OCI-LY1 (cell line): ENCODE measurements around the gene NUP54.

Experiments
- H2AFZ ChIP-seq: fragments of 200-600 bp; sonication (generic), shearing (Covaris generic); 2 replicates; pipeline ENCODE4 v1.6.0; 2014; ENCODE audit warnings: antibody characterized with exemption, mild to moderate bottlenecking, low read length
- H3F3A ChIP-seq: fragments of 200-600 bp; sonication (generic), shearing (Covaris generic); 2 replicates; pipeline ENCODE4 v1.6.0; 2014; ENCODE audit warnings: mild to moderate bottlenecking, antibody characterized with exemption, low read length, moderate library complexity; ENCODE audit not compliant: insufficient read depth
- H3K27ac ChIP-seq: fragments of 200-600 bp; sonication (generic); 2 replicates; pipeline ENCODE4 v1.5.1; 2014; ENCODE audit warnings: low read length, mixed run types, mild to moderate bottlenecking, low read depth; ENCODE audit not compliant: poor library complexity, severe bottlenecking
- H3K27me3 ChIP-seq: fragments of 200-600 bp; sonication (generic); 2 replicates; pipeline ENCODE4 v1.6.0; 2014; ENCODE audit warnings: antibody characterized with exemption, mild to moderate bottlenecking, low read length, moderate library complexity; ENCODE audit not compliant: insufficient read depth
- H3K36me3 ChIP-seq: fragments of 200-600 bp; sonication (generic); 2 replicates; pipeline ENCODE4 v1.6.1; 2014; ENCODE audit warnings: mild to moderate bottlenecking, antibody characterized with exemption, low read length, moderate library complexity, mixed read lengths; ENCODE audit not compliant: insufficient read depth
- H3K4me1 ChIP-seq: fragments of 200-600 bp; sonication (generic); 2 replicates; pipeline ENCODE4 v1.5.1; 2014; ENCODE audit warnings: mild to moderate bottlenecking, low read length, moderate library complexity; ENCODE audit not compliant: insufficient read depth, severe bottlenecking
- H3K4me2 ChIP-seq: fragments of 200-600 bp; sonication (generic), shearing (Covaris generic); 2 replicates; pipeline ENCODE4 v1.6.1; 2014; ENCODE audit warnings: low read length
- H3K4me3 ChIP-seq: fragments of 200-600 bp; sonication (generic); 2 replicates; pipeline ENCODE4 v1.5.1; 2014; ENCODE audit warnings: low read length, low read depth, mild to moderate bottlenecking, mixed read lengths; ENCODE audit not compliant: poor library complexity, severe bottlenecking
- H3K79me2 ChIP-seq: fragments of 200-600 bp; shearing (Covaris generic); 2 replicates; pipeline ENCODE4 v1.6.1; 2016; ENCODE audit warnings: mixed run types, low read length, mixed read lengths; ENCODE audit not compliant: insufficient read depth
- H3K9ac ChIP-seq: fragments of 200-600 bp; sonication (generic), shearing (Covaris generic); 2 replicates; pipeline ENCODE4 v1.6.1; 2014; ENCODE audit warnings: mild to moderate bottlenecking, low read length, mixed read lengths
- H3K9me2 ChIP-seq: fragments of 200-600 bp; sonication (generic), shearing (Covaris generic); 2 replicates; pipeline ENCODE4 v1.6.1; 2014; ENCODE audit warnings: low read depth, mild to moderate bottlenecking, low read length, mixed read lengths
- H3K9me3 ChIP-seq: fragments of 200-600 bp; shearing (Covaris generic); 2 replicates; pipeline ENCODE4 v1.6.1; 2014; ENCODE audit warnings: low read length, mixed read lengths
- H4K20me1 ChIP-seq: fragments of 200-600 bp; sonication (generic), shearing (Covaris generic); 2 replicates; pipeline ENCODE4 v1.6.0; 2016; ENCODE audit warnings: mild to moderate bottlenecking, low read length; ENCODE audit not compliant: insufficient read depth
- CTCF ChIP-seq: fragments of 200-600 bp; sonication (generic), shearing (Covaris generic); IDR thresholded peaks from 2 replicates; pipeline ENCODE4 v1.5.1; 2017; ENCODE audit warnings: mild to moderate bottlenecking, antibody characterized with exemption, low read length, moderate library complexity, mixed read lengths
- EZH2 ChIP-seq: fragments of 200-600 bp; sonication (generic), shearing (Covaris generic); IDR thresholded peaks from 2 replicates; pipeline ENCODE4 v1.8.0; 2017; ENCODE audit warnings: borderline replicate concordance, mixed run types, mild to moderate bottlenecking, antibody characterized with exemption, low read length, moderate library complexity, mixed read lengths

Gene NUP54

GRCh38 chr4:76168688-76169087 lies 20.5 kb upstream of the NUP54 start:
- H3K4me1 ChIP-seq: no peaks in the 10 kb centered on the region
- no peak overlapping the region for H2AFZ ChIP-seq
- H3K27ac ChIP-seq: no peak overlapping the region
- H3K36me3 ChIP-seq: peaks cover 10% of the 10 kb centered on the region; the same call in 1 of the 2 replicates
- no peaks in the 10 kb centered on the region for H3K27me3 ChIP-seq
- no peaks in the 10 kb centered on the region for H3F3A ChIP-seq
- no peaks in the 10 kb centered on the region for H3K9me2 ChIP-seq
- no peak overlapping the region for H3K4me2 ChIP-seq
- H3K4me3 ChIP-seq: no peak overlapping the region
- no peaks in the 10 kb centered on the region for H3K79me2 ChIP-seq
- no peaks in the 10 kb centered on the region for H4K20me1 ChIP-seq
- TF ChIP-seq CTCF: no peak
- no peak for TF ChIP-seq EZH2
- no peaks in the 10 kb centered on the region for H3K9me3 ChIP-seq
- H3K9ac ChIP-seq: no peak overlapping the region

GRCh38 chr4:76166480-76166879 lies 18.3 kb upstream of the NUP54 start:
- Histone ChIP-seq H3K36me3 (peaks cover 10% of the 10 kb centered on the region; the same call in 1 of the 2 replicates), H3K4me3 (no peak overlapping the region), H3F3A (no peaks in the 10 kb centered on the region), H3K9ac (no peak overlapping the region), H4K20me1 (no peaks in the 10 kb centered on the region), H3K79me2 (no peaks in the 10 kb centered on the region), H2AFZ (no peak overlapping the region), H3K4me1 (no peaks in the 10 kb centered on the region), H3K27me3 (no peaks in the 10 kb centered on the region), H3K4me2 (no peak overlapping the region), H3K9me3 (no peaks in the 10 kb centered on the region), H3K27ac (no peak overlapping the region), H3K9me2 (no peaks in the 10 kb centered on the region)
- TF ChIP-seq EZH2 (no peak), CTCF (no peak)

- Histone ChIP-seq H3K9me2 (no peaks in the 10 kb centered on the region), H3K27ac (no peak overlapping the region), H3K4me3 (no peak overlapping the region), H4K20me1 (no peaks in the 10 kb centered on the region), H3K9me3 (no peaks in the 10 kb centered on the region), H3K9ac (no peak overlapping the region), H3K79me2 (no peaks in the 10 kb centered on the region), H3K4me1 (no peaks in the 10 kb centered on the region), H3K4me2 (no peak overlapping the region), H2AFZ (no peak overlapping the region), H3K36me3 (no peaks in the 10 kb centered on the region), H3F3A (no peaks in the 10 kb centered on the region), H3K27me3 (no peaks in the 10 kb centered on the region)
- no peak for TF ChIP-seq EZH2
- TF ChIP-seq CTCF: no peak
Observed at GRCh38 chr4:76160355-76160754, 12.2 kb upstream of the NUP54 start.
